ENCODE results near the gene GAS7.
"Not testable (repeated sequence)": the region's sequence is repeated elsewhere in the genome, so short reads cannot be mapped to it uniquely, and the experiment has no call there.

Gene GAS7

DNA sequence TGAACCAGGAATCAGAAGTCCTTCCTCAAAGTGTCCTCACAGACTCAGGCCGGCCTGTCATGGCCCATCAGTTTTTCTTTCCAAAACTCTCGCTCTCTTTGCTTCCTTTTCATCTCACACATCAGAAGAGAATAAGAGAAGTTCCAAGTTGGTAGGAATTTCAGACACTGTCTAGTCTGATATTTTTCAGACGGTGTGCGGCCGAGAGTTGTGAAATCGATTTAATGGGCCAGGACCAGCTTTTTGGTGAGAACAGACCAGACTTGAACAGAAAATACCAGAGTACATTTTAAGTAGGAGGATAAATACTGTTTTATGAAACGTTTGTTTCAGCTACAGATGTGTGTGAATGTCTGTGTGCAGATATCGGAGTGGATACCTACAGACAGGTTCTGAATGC lies 268.5 kb downstream of the GAS7 start:
- peak; percentile 31 for DNase-seq (ENCODE audit: low read depth)
- TF ChIP-seq CTCF (conservative IDR thresholded peaks at IDR 0.05; ENCODE audit: low read length): no peak
- no peak overlapping the region for H3K4me3 ChIP-seq (ENCODE audit: low read length)

- peak; percentile 65 for TF ChIP-seq CTCF (conservative IDR thresholded peaks at IDR 0.05; ENCODE audit: low read length)
- peak; percentile 76 for DNase-seq (ENCODE audit: low read depth)
These were observed 269.6 kb downstream of the GAS7 start for GRCh38 chr17:9928601-9929333.

GRCh38 chr17:9926150-9926804 lies 272.1 kb downstream of the GAS7 start:
- no peak for TF ChIP-seq CTCF (conservative IDR thresholded peaks at IDR 0.05; ENCODE audit: low read length)
- no peak overlapping the region for H3K4me3 ChIP-seq (ENCODE audit: low read length)
- DNase-seq (ENCODE audit: low read depth): no peak

More at GRCh38 chr17:9928601-9929333, 269.6 kb downstream of the GAS7 start:
- H3K4me3 ChIP-seq (ENCODE audit: low read length): no peak overlapping the region

DNA sequence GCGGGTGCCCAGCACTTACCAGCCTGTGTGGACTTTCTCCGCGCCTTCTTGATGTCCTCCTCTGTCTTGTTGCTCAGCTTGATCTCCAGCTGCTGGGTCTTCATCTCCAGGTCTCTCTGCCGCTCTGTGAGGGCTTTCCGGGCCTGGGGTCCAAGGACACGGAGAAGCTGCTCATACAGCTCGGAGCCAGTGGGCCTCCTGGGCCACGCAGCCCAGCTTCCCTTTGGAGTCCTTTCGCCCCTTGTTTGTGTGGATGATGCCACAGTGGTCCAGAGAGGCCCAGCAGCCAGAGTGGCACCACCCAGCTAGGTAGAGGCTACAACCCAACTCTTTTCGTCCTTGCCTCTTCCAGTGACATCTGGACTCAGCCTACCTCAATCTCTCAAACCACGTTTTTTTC lies 272.9 kb downstream of the GAS7 start:
- H3K4me3 ChIP-seq (ENCODE audit: low read length): no peak overlapping the region
- TF ChIP-seq CTCF (conservative IDR thresholded peaks at IDR 0.05; ENCODE audit: low read length): no peak
- DNase-seq (ENCODE audit: low read depth): no peak

- peak; percentile 64 for DNase-seq (ENCODE audit: low read depth)
- peak; percentile 92 for TF ChIP-seq CTCF (conservative IDR thresholded peaks at IDR 0.05; ENCODE audit: low read length)
These were observed 273.6 kb downstream of the GAS7 start for GRCh38 chr17:9924735-9925191.

GRCh38 chr17:9922012-9922848 lies 276.2 kb downstream of the GAS7 start:
- H3K4me3 ChIP-seq (ENCODE audit: low read length): no peak overlapping the region
- no peak for TF ChIP-seq CTCF (conservative IDR thresholded peaks at IDR 0.05; ENCODE audit: low read length)
- no peak for DNase-seq (ENCODE audit: low read depth)

More at GRCh38 chr17:9924735-9925191, 273.6 kb downstream of the GAS7 start:
- H3K4me3 ChIP-seq (ENCODE audit: low read length): no peak overlapping the region

GRCh38 chr17:9921216-9921615 lies 277.2 kb downstream of the GAS7 start:
- not testable (repeated sequence) for DNase-seq (ENCODE audit: low read depth); H3K4me3 ChIP-seq (ENCODE audit: low read length)

All from AG10803 (cell line).